HepG2 (cell line): ENCODE data around the gene NHERF2. TPM values are rescaled to one million over a fixed set of nuclear protein-coding genes. Genes with fewer than 3 reads are reported as not detected.

ENCODE experiments used
- ATAC-seq: fragments of 200-7000 bp; cut with Tn5 transposase; 3 replicates; pipeline ENCODE4 v1.9.1; 2020; ENCODE audit warnings: mild to moderate bottlenecking, moderate library complexity
- BruUV-seq: library from RNA; stranded (reverse); fragments of 400-500 nt; replicated peaks from 2 replicates; lab custom pipeline; 2021; lab: Mats Ljungman, UMichigan
- CTCF ChIA-PET: fragments of 300-600 bp; formaldehyde crosslinking; extraction: SDS; loops from one replicate; lab custom pipeline; 2021; ENCODE audit warnings: low total read pairs, inconsistent platforms, low intra/inter-chr PET ratio; lab: Yijun Ruan, JAX
- POLR2A ChIA-PET: fragments of 350-600 bp; sonication (Branson Sonifier 250); formaldehyde crosslinking; loops from one replicate; lab custom pipeline; 2020; ENCODE audit warnings: antibody characterized with exemption, inconsistent platforms; lab: Yijun Ruan, JAX
- DNase-seq: peaks from one replicate; pipeline ENCODE4 v3.0.0-alpha.2; 2015; ENCODE audit warnings: low spot score
- FAIRE-seq: peaks from 3 replicates; lab custom pipeline; 2011; peaks lifted over from hg19 to GRCh38; lab: Jason Lieb, UNC
- H2AFZ ChIP-seq: one replicate; pipeline ENCODE4 v1.6.1; 2011; ENCODE audit warnings: low read length, inconsistent platforms
- H3K27ac ChIP-seq: fragments of 300-600 bp; 3 replicates; pipeline ENCODE4 v1.8.0; 2011; ENCODE audit warnings: mixed run types, mild to moderate bottlenecking, mixed read lengths, low read length, inconsistent platforms; ENCODE audit not compliant: insufficient read depth; ENCODE audit errors: extremely low read length
- H3K27me3 ChIP-seq, 2 experiments: fragments of 200-600 bp in 1 of 2; 2 replicates in 1 of 2; 3 replicates in 1 of 2; pipeline versions ENCODE4 v1.6.0 to v1.8.0; 2011; ENCODE audit warnings: low read length in 2 of 2, mild to moderate bottlenecking in 2 of 2, moderate library complexity in 2 of 2, inconsistent platforms in 1 of 2; ENCODE audit not compliant: insufficient read depth in 2 of 2, control insufficient read depth in 1 of 2
- H3K36me3 ChIP-seq, 2 experiments: fragments of 200-600 bp in 1 of 2; replicated peaks in 1 of 2; 2 replicates in 1 of 2; 3 replicates in 1 of 2; pipeline versions ENCODE4 v1.5.1 to v1.8.0; 2011; ENCODE audit warnings: low read length in 2 of 2, inconsistent platforms in 1 of 2; ENCODE audit not compliant: insufficient read depth in 2 of 2, control insufficient read depth in 1 of 2
- H3K4me1 ChIP-seq: 2 replicates; pipeline ENCODE4 v1.5.1; 2012; ENCODE audit warnings: low read length, inconsistent platforms; ENCODE audit not compliant: insufficient read depth
- H3K4me2 ChIP-seq: 2 replicates; pipeline ENCODE4 v1.6.0; 2011; ENCODE audit warnings: low read depth, low read length, inconsistent platforms
- H3K4me3 ChIP-seq, 3 experiments: fragments of 200-600 bp in 1 of 3; sonication (generic), shearing (Covaris generic) in 1 of 3; replicated peaks in 1 of 3; 2 replicates each; pipeline ENCODE4 v1.5.1; 2011 to 2016; ENCODE audit warnings: low read length in 3 of 3, inconsistent platforms in 2 of 3, low read depth in 2 of 3, mild to moderate bottlenecking in 2 of 3, control low read depth in 1 of 3, mixed read lengths in 1 of 3; ENCODE audit not compliant: insufficient read depth in 1 of 3
- H3K79me2 ChIP-seq: one replicate; pipeline ENCODE4 v1.6.1; 2011; ENCODE audit warnings: low read length, inconsistent platforms; ENCODE audit not compliant: insufficient read depth
- H3K9ac ChIP-seq: 2 replicates; pipeline ENCODE4 v1.6.0; 2011; ENCODE audit warnings: mild to moderate bottlenecking, low read depth, low read length, inconsistent platforms; ENCODE audit not compliant: insufficient read depth
- H3K9me3 ChIP-seq: 2 replicates; pipeline ENCODE4 v1.5.1; 2012; ENCODE audit warnings: mild to moderate bottlenecking, low read length
- H4K20me1 ChIP-seq: 2 replicates; pipeline ENCODE4 v1.6.0; 2011; ENCODE audit warnings: inconsistent platforms, mild to moderate bottlenecking, low read length, moderate library complexity; ENCODE audit not compliant: insufficient read depth
- AGO1 ChIP-seq: fragments of 200-400 bp; formaldehyde crosslinking; IDR thresholded peaks from 2 replicates; pipeline ENCODE4 v1.6.1; 2017; ENCODE audit warnings: mild to moderate bottlenecking, low read depth, low read length, moderate library complexity; ENCODE audit not compliant: poor library complexity, severe bottlenecking
- AGO2 ChIP-seq: fragments of 200-400 bp; formaldehyde crosslinking; optimal IDR thresholded peaks from 2 replicates; pipeline ENCODE3; 2017; ENCODE audit warnings: mild to moderate bottlenecking, low read depth, low read length, moderate library complexity
- DDIT3 ChIP-seq: sonication (generic); formaldehyde crosslinking; IDR thresholded peaks from 2 replicates; pipeline ENCODE4 v1.4.0; 2020; ENCODE audit warnings: mild to moderate bottlenecking, missing genetic modification reagents
- DNMT1 ChIP-seq: sonication (generic); formaldehyde crosslinking; IDR thresholded peaks from 2 replicates; pipeline ENCODE4 v1.5.1; 2020; ENCODE audit warnings: mild to moderate bottlenecking, missing genetic modification reagents
- GATAD1 ChIP-seq: IDR thresholded peaks from 2 replicates; pipeline ENCODE4 v1.6.1; 2016; ENCODE audit warnings: missing genetic modification reagents, missing compliant biosample characterization
- HMG20B ChIP-seq: conservative IDR thresholded peaks from 2 replicates; pipeline ENCODE4 v1.6.1; 2016; ENCODE audit warnings: missing genetic modification reagents, missing compliant biosample characterization
- HOXA5 ChIP-seq: sonication (generic); formaldehyde crosslinking; IDR thresholded peaks from 2 replicates; pipeline ENCODE4 v1.4.0; 2020; ENCODE audit warnings: missing genetic modification reagents
- LCORL ChIP-seq, 2 experiments: fragments of 450-650 bp in 1 of 2; sonication (generic) in 1 of 2; formaldehyde crosslinking in 1 of 2; IDR thresholded peaks; 2 replicates each; pipeline versions ENCODE4 v1.5.0 to v1.6.1; 2017 to 2020; ENCODE audit warnings: antibody characterized with exemption in 1 of 2, missing genetic modification reagents in 1 of 2
- RBAK ChIP-seq: sonication (generic); formaldehyde crosslinking; IDR thresholded peaks from 2 replicates; pipeline ENCODE4 v1.5.1; 2020; ENCODE audit warnings: mild to moderate bottlenecking, missing genetic modification reagents
- RBFOX2 ChIP-seq: fragments of 200-400 bp; formaldehyde crosslinking; IDR thresholded peaks from 2 replicates; pipeline ENCODE4 v1.6.1; 2017; ENCODE audit warnings: low read depth, mild to moderate bottlenecking, low read length
- SETDB1 ChIP-seq: sonication (generic); formaldehyde crosslinking; IDR thresholded peaks from 2 replicates; pipeline ENCODE4 v1.5.1; 2020; ENCODE audit warnings: missing genetic modification reagents, mild to moderate bottlenecking, borderline replicate concordance
- TARDBP ChIP-seq: sonication (generic); formaldehyde crosslinking; IDR thresholded peaks from 2 replicates; pipeline ENCODE4 v1.8.0; 2022; ENCODE audit warnings: mild to moderate bottlenecking, missing genetic modification reagents
- TBP ChIP-seq: sonication (generic); formaldehyde crosslinking; IDR thresholded peaks from 2 replicates; pipeline ENCODE4 v1.5.0; 2020; ENCODE audit warnings: missing genetic modification reagents
- ZBTB33 ChIP-seq: sonication (generic); formaldehyde crosslinking; IDR thresholded peaks from 2 replicates; pipeline ENCODE4 v1.4.0; 2020; ENCODE audit warnings: missing genetic modification reagents
- ZNF234 ChIP-seq: sonication (generic); formaldehyde crosslinking; conservative IDR thresholded peaks from 2 replicates; pipeline ENCODE4 v1.5.1; 2020; ENCODE audit warnings: mild to moderate bottlenecking, missing genetic modification reagents
- WGBS: methylation state at CpG from one replicate; pipeline ENCODE4 v1.1.6; 2017; ENCODE audit warnings: low lambda C conversion rate; 5-methylcytosine and 5-hydroxymethylcytosine counted together
- in situ Hi-C: cut with HindIII; loops from 2 replicates; pipeline ENCODE4 v1.10.0; 2017; ENCODE audit warnings: low pct_unique_long_range_greater_than_20kb; ENCODE audit not compliant: extremely low pct_ligation_motif_present
- intact Hi-C: fragments of 100-400 bp; cut with micrococcal nuclease; formaldehyde crosslinking; loops from one replicate; pipeline ENCODE4 v1.10.0; 2022; ENCODE audit not compliant: unreplicated experiment
- polyA plus RNA-seq, 8 experiments: library from polyadenylated mRNA; depleted of rRNA in 3 of 8; stranded (reverse) in 7 of 8; unstranded in 1 of 8; fragments of >200 nt; fragmentation: Illumina TruSeq in 4 of 8; extraction: Trizol in 4 of 8; gene quantifications; 2 replicates each; pipeline versions ENCODE4 v1.2.1 to v1.2.3, GENCODE V29; 2011 to 2016; ENCODE audit warnings: low read depth in 4 of 8, missing spikeins in 1 of 8, mixed read lengths in 1 of 8; ENCODE audit not compliant: insufficient read depth in 1 of 8
- total RNA-seq, 5 experiments: library from RNA; depleted of rRNA; stranded (reverse); fragments of >200 nt; fragmentation: Illumina TruSeq; extraction: Trizol; gene quantifications; 2 replicates each; pipeline ENCODE4 v1.2.3, GENCODE V29; 2016; ENCODE audit warnings: low read depth in 1 of 5
- TF ChIP-seq, protein P1 (sequence below): sonication (generic); formaldehyde crosslinking; conservative IDR thresholded peaks from 2 replicates; pipeline ENCODE4 v1.8.1; 2023; ENCODE audit warnings: missing genetic modification reagents
- TF ChIP-seq, protein P2 (sequence below): sonication (generic); formaldehyde crosslinking; IDR thresholded peaks from 2 replicates; pipeline ENCODE4 v1.8.1; 2023; ENCODE audit warnings: missing genetic modification reagents, inconsistent platforms, borderline replicate concordance

Gene NHERF2
- total and polyA plus RNA-seq, 2 of the 13 experiments (the other 11 are each of a cell fraction or from before 2014, with no cell fraction given): 23.7 to 39.3 TPM

DNA sequence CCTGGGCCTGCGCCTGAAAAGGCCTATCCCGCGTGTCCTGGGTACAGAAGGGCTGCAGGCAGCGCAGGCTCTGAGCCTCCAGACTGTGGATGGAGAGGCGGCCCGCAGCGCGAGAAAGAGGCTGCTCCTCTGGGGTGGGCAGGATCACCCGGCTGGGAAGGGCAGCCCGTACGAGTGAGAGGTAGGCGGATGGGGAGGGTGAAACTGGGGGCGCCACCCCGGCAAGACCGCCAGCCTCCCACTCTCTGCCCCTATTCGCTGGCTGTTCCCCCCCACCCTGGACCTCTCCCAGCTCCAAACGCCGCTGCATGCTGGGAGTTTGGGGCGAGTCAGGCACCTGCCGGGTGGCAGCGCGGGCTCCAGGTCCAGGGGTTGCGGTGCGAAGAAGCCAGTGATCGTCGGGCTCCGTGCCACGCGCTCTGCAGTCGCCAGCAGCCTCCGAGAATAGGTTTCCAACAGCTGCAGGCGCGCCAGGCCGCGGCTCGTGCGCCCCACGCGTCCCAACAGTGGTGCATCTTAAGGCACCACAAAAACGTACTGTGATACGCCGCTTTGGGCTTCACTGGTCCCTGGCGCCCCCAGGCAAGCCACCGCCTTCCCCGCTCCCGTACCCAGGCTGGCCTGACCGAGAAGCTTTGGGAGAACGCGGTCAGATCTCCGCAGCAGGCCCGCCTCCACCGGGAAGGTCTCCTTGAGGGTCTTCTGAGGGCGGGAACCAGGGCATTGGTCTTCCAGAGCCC lies 46.5 kb upstream of the NHERF2 start (continued):
- TF ChIP-seq LCORL (IDR thresholded peaks at IDR 0.05) (no peak), LCORL (CRISPR knock-in tag; IDR thresholded peaks at IDR 0.05) (no peak), AGO2 (peak; percentile 71), GATAD1 (CRISPR knock-in tag) (no peak), ZNF234 (CRISPR knock-in tag) (no peak), TARDBP (no peak), HMG20B (CRISPR knock-in tag) (no peak), HOXA5 (CRISPR knock-in tag) (no peak), DNMT1 (CRISPR knock-in tag) (no peak), SETDB1 (CRISPR knock-in tag) (no peak), RBFOX2 (peak; percentile 41; the same call in 1 of the 2 replicates)

- no peak for FAIRE-seq
- ATAC-seq: no peak
- ChIA-PET CTCF (no interaction called here), POLR2A (interaction anchor here (6.8 kb wide), 1 partner anchor 16 kb away, joined by 62 read pairs; the partner anchor contains the start of gene RPS2)
- no peaks in the 10 kb centered on the region for H4K20me1 ChIP-seq
- peaks cover 30% of the 10 kb centered on the region for H3K4me1 ChIP-seq
- no peak overlapping the region for H3K4me3 ChIP-seq
- in situ Hi-C loops (no loop called here), intact Hi-C loops (no loop called here)
- no CpG with 5 or more reads among the region's 16 CpGs for WGBS
- peaks cover 12% of the 10 kb centered on the region for H3K79me2 ChIP-seq
- no peaks in the 10 kb centered on the region for H3K9me3 ChIP-seq
- no TSS peak for BruUV-seq
- H3K9ac ChIP-seq: no peak overlapping the region
- H3K27me3 ChIP-seq: no peaks in the 10 kb centered on the region
- no peak overlapping the region for H3K27ac ChIP-seq
- no peak for DNase-seq
- peaks cover 11 to 19% of the 10 kb centered on the region in 2 experiments; a peak in 4 of 5 replicates for H3K36me3 ChIP-seq
- H2AFZ ChIP-seq: no peak overlapping the region
- no peak overlapping the region for H3K4me2 ChIP-seq
- TF ChIP-seq ZBTB33 (CRISPR knock-in tag) (peak; percentile 28; the same call in 1 of the 2 replicates), DDIT3 (no peak), AGO2 (peak; percentile 82), RBAK (CRISPR knock-in tag) (no peak), TBP (CRISPR knock-in tag) (no peak), AGO1 (peak; percentile 84)
- TF ChIP-seq, protein P1, sequence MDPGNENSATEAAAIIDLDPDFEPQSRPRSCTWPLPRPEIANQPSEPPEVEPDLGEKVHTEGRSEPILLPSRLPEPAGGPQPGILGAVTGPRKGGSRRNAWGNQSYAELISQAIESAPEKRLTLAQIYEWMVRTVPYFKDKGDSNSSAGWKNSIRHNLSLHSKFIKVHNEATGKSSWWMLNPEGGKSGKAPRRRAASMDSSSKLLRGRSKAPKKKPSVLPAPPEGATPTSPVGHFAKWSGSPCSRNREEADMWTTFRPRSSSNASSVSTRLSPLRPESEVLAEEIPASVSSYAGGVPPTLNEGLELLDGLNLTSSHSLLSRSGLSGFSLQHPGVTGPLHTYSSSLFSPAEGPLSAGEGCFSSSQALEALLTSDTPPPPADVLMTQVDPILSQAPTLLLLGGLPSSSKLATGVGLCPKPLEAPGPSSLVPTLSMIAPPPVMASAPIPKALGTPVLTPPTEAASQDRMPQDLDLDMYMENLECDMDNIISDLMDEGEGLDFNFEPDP (CRISPR knock-in tag): no peak
- TF ChIP-seq, protein P2, sequence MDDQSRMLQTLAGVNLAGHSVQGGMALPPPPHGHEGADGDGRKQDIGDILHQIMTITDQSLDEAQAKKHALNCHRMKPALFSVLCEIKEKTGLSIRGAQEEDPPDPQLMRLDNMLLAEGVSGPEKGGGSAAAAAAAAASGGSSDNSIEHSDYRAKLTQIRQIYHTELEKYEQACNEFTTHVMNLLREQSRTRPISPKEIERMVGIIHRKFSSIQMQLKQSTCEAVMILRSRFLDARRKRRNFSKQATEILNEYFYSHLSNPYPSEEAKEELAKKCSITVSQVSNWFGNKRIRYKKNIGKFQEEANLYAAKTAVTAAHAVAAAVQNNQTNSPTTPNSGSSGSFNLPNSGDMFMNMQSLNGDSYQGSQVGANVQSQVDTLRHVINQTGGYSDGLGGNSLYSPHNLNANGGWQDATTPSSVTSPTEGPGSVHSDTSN (CRISPR knock-in tag): no peak
Observed at GRCh38 chr16:1980770-1981087, 46.0 kb upstream of the NHERF2 start.
